ENCODE data around the gene EEF1AKMT3. TPM values are rescaled to one million over a fixed set of nuclear protein-coding genes. Genes with fewer than 3 reads are reported as not detected.

EEF1AKMT3 gene
- total RNA-seq, 1 experiment from 2014 or later, result 9.3 TPM

- no TSS peak for BruUV-seq (replicated peaks)
- POLR2A ChIA-PET (ENCODE audit: unreplicated experiment), result no interaction called here
- intact Hi-C loops (cut with micrococcal nuclease), result no loop called here
Observed at GRCh38 chr12:57806677-57807076, 34.3 kb downstream of the EEF1AKMT3 start.

GRCh38 chr12:57807285-57807684 lies 34.9 kb downstream of the EEF1AKMT3 start:
- POLR2A ChIA-PET (ENCODE audit: unreplicated experiment), result no interaction called here
- CTCF ChIA-PET, result no interaction called here
- DNase-seq (no peak), ATAC-seq (no peak)
- H3K4me3 ChIP-seq (ENCODE audit: low read length), result no peak overlapping the region
- intact Hi-C loops (cut with micrococcal nuclease), result no loop called here
- H3K9me2 ChIP-seq (replicated peaks; ENCODE audit: low read length), result no peaks in the 10 kb centered on the region
- no peak overlapping the region for H3K27ac ChIP-seq (ENCODE audit: low read length)
- peaks cover 11% of the 10 kb centered on the region for H3K4me1 ChIP-seq (ENCODE audit: insufficient read depth, low read length)
- H3K4me2 ChIP-seq (ENCODE audit: low read length), result no peak overlapping the region
- H3K27me3 ChIP-seq (ENCODE audit: low read length), result no peaks in the 10 kb centered on the region
- no peaks in the 10 kb centered on the region for H3K36me3 ChIP-seq (ENCODE audit: low read depth, low read length)
- no peak for TF ChIP-seq EZH2 (IDR thresholded peaks at IDR 0.05; ENCODE audit: low read length, unreplicated experiment)
- TF ChIP-seq CTCF (conservative IDR thresholded peaks at IDR 0.05; ENCODE audit: low read depth, low read length), result no peak
- no peak for TF ChIP-seq EZH2phosphoT487 (IDR thresholded peaks at IDR 0.05; ENCODE audit: borderline replicate concordance, low read length)
- H4K20me1 ChIP-seq (ENCODE audit: low read length), result no peaks in the 10 kb centered on the region
- H2AFZ ChIP-seq (ENCODE audit: low read length), result no peak overlapping the region
- H3K9me3 ChIP-seq (ENCODE audit: low read length), result no peaks in the 10 kb centered on the region
- no TSS peak for BruUV-seq (replicated peaks)
- no peak overlapping the region for H3K9ac ChIP-seq (ENCODE audit: low read length)
- no peaks in the 10 kb centered on the region for H3F3A ChIP-seq (ENCODE audit: low read length, unreplicated experiment)
- no peaks in the 10 kb centered on the region for H3K79me2 ChIP-seq (ENCODE audit: low read length)

More at GRCh38 chr12:57806677-57807076, 34.3 kb downstream of the EEF1AKMT3 start:
- TF ChIP-seq EZH2phosphoT487 (IDR thresholded peaks at IDR 0.05; ENCODE audit: borderline replicate concordance, low read length) (no peak), EZH2 (IDR thresholded peaks at IDR 0.05; ENCODE audit: low read length, unreplicated experiment) (no peak), CTCF (conservative IDR thresholded peaks at IDR 0.05; ENCODE audit: low read depth, low read length) (no peak)
- Histone ChIP-seq H3K79me2 (ENCODE audit: low read length) (no peaks in the 10 kb centered on the region), H3K4me2 (ENCODE audit: low read length) (no peak overlapping the region), H2AFZ (ENCODE audit: low read length) (no peak overlapping the region), H3K27ac (ENCODE audit: low read length) (no peak overlapping the region), H4K20me1 (ENCODE audit: low read length) (no peaks in the 10 kb centered on the region), H3K4me1 (ENCODE audit: insufficient read depth, low read length) (peaks cover 11% of the 10 kb centered on the region), H3K36me3 (ENCODE audit: low read depth, low read length) (no peaks in the 10 kb centered on the region), H3K9me3 (ENCODE audit: low read length) (no peaks in the 10 kb centered on the region), H3K9ac (ENCODE audit: low read length) (no peak overlapping the region), H3K9me2 (replicated peaks; ENCODE audit: low read length) (no peaks in the 10 kb centered on the region), H3F3A (ENCODE audit: low read length, unreplicated experiment) (no peaks in the 10 kb centered on the region), H3K27me3 (ENCODE audit: low read length) (no peaks in the 10 kb centered on the region), H3K4me3 (ENCODE audit: low read length) (no peak overlapping the region)
- CTCF ChIA-PET, result no interaction called here
- ATAC-seq, result no peak
- DNase-seq, result no peak

DNA sequence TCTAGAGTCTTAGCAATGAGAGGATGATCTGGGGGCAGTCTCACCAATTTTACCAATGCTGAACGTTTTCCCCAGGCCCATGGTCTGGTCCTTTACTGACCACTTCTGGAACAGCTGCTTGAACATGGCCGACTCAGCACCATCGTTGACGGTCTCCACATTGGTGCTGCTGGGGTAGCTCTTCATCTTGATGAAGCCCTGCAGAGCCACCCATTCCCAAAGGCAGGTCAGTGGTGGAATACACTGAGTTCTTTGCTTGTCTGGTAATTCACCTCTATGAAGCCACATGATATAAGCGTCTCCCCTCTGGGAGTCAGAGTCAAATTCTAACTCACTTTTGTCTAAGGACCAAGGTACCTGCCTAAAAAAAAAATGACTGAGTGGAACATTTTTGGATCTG lies 35.9 kb downstream of the EEF1AKMT3 start:
- Histone ChIP-seq H3K9me2 (replicated peaks; ENCODE audit: low read length) (no peaks in the 10 kb centered on the region), H3K4me1 (ENCODE audit: insufficient read depth, low read length) (peaks cover 11% of the 10 kb centered on the region), H3K27ac (ENCODE audit: low read length) (no peak overlapping the region), H2AFZ (ENCODE audit: low read length) (no peak overlapping the region), H3K79me2 (ENCODE audit: low read length) (no peaks in the 10 kb centered on the region), H3K27me3 (ENCODE audit: low read length) (no peaks in the 10 kb centered on the region), H3K9me3 (ENCODE audit: low read length) (no peaks in the 10 kb centered on the region), H3K4me2 (ENCODE audit: low read length) (no peak overlapping the region), H3K9ac (ENCODE audit: low read length) (no peak overlapping the region), H3K36me3 (ENCODE audit: low read depth, low read length) (no peaks in the 10 kb centered on the region), H3F3A (ENCODE audit: low read length, unreplicated experiment) (no peaks in the 10 kb centered on the region), H4K20me1 (ENCODE audit: low read length) (no peaks in the 10 kb centered on the region), H3K4me3 (ENCODE audit: low read length) (no peak overlapping the region)
- no peak for ATAC-seq
- DNase-seq, result no peak
- ChIA-PET POLR2A (ENCODE audit: unreplicated experiment) (no interaction called here), CTCF (no interaction called here)
- intact Hi-C loops (cut with micrococcal nuclease), result no loop called here
- no TSS peak for BruUV-seq (replicated peaks)
- TF ChIP-seq EZH2 (IDR thresholded peaks at IDR 0.05; ENCODE audit: low read length, unreplicated experiment), result no peak
- TF ChIP-seq CTCF (conservative IDR thresholded peaks at IDR 0.05; ENCODE audit: low read depth, low read length), result no peak
- TF ChIP-seq EZH2phosphoT487 (IDR thresholded peaks at IDR 0.05; ENCODE audit: borderline replicate concordance, low read length), result no peak
